Activated CD8-positive, alpha-beta memory T cell treated with anti-CD3 and anti-CD28 coated beads, Interleukin-2, amount 50 U/mL, for 24 hours (primary cell): ENCODE data around the gene WAS.
A peak's percentile ranks its signal among the peaks of the same experiment; 100 is the strongest.

ENCODE experiments used
- DNase-seq: peaks from one replicate; pipeline ENCODE4 v3.0.0-alpha.2; 2020; ENCODE audit errors: extremely low read depth

Gene WAS

DNA sequence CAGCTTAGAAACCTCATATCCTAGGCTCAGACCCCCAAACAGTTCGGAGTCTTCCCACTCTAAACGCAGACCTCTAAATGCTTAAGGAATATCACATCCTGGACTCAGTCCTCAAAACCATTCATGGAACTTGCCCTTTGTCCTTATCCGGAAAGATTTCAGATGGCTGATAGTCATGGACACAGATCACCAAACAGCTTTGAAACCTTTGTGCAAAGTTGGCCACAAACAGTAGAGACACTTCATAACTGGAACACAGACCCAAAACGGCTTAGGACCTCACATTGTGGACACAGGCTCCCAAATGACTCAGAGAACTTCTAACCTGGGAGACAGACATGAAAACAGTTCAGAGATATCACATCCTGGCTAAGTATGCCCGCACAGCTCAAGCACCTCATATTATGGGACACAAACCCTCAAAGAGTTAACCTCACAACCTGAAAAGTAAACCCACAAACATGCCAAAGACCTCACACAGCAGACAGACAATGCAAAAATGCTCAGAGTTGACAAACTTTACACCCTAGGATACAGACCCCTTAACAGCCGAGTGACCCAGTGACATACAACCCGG, 28.4 kb downstream of the WAS start:
- DNase-seq: no peak

DNA sequence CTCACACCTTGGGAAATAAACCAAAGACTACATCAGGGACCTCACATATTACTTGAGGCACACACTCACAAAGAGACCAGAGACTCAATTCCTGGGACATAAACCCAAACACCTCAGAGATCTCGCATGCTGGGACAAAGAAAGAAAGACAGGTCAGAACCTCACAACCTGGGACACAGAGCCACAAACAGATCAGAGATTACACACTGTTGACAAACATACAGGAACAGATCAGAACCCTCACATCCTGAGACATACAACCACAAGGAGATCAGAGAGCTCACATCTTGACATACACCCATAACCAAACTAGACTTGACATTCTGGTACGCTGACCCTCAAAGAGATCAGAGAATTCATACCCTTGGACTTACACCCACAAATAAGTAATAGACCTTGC, 30.2 kb downstream of the WAS start:
- no peak for DNase-seq

- no peak for DNase-seq
These were observed 31.0 kb downstream of the WAS start for GRCh38 chrX:48714573-48714972.

DNA sequence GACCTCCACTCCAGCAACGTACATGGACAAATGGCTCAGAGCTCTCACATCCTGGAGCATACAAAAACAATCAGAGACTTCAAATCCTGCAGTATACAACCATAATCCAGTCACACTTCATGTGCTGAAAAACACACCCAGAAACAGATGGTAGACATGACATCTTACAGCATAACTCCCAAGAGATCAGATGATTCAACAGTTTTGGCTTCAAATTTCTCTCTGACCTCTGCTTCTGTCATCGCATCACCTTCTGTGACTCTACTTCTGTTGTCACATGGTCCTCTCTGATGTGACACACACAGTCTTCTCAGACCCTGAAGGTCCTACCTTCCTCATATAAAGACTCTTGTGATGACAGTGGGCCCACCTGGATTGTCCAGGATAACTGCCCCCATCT, 31.5 kb downstream of the WAS start:
- DNase-seq: no peak

DNA sequence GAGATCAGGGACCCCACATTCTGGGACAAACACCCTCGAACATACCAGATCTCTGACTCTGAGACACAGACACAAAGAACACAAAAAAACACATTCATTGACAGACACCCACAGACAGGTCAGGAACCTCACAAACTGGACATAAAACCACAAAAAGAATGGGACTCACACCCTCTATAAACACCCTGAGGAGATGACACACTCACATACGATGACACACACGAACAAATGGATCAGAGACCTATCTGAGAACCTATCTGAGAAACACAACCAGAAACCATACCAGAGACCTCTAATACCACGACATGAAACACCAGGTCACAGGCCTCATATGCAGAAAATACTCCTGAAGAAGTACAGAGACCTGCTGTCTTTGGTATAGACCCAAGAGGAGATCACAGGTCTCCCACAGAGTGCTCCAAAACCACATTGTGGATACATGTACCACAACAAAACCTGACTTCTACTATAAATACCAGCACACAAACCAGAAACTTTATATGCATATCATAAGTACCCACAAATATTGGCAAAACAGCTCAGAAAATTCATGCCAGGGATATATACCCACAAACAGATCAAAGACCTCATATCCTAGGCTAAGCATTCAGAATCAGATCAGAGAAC, 32.4 kb downstream of the WAS start:
- DNase-seq: no peak

GRCh38 chrX:48719958-48720357, 36.4 kb downstream of the WAS start:
- DNase-seq: no peak

DNA sequence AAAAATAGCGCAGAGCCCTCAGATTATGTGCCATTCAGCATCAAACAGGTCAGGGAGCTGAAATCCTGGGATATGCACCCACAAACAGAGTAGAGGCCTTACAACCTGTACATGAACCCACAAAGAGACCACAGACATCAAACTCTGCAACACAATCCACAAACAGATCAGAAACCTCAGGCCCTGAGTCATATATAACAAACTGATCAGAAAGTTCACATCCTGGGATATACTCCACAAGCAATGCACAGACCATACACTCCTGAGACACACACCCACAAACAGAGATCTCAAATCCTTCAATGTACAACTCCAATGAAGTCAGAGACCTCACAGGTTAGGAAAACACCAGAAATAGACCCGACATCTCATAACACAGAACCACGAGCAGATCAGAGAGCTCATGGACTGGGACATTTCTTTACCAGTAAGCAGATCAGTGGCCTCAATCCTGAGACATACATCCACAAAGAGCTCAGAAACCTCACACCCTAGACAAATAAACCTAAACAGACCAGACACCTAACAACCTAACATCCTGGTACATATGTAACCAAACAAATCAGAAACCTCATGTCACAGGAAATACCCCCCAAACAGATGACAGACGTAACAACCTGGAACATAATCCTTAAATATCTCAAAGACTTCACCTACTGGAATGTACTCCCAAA, 37.1 kb downstream of the WAS start:
- no peak for DNase-seq

DNA sequence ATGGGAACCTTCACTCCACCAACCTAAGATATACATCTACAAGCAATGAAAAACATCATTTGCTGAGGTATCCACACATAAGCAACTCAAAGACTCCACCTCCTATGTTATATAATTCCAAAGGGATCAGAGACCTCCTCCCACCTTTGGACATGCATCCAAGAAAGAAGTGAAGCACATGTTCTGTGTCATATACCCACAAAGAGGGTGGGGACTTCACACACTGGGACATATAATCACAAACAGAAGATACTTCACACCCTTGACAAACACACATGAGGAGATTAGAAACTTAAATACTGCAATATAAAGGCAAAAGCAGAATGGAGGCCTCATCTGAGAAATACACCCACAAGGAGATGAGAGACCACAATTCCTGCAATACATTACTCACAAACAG, 38.3 kb downstream of the WAS start:
- no peak for DNase-seq

- DNase-seq: no peak
These were observed 43.0 kb downstream of the WAS start for GRCh38 chrX:48726596-48726995.

- no peak for DNase-seq
These were observed 45.1 kb downstream of the WAS start for GRCh38 chrX:48728653-48729052.

DNA sequence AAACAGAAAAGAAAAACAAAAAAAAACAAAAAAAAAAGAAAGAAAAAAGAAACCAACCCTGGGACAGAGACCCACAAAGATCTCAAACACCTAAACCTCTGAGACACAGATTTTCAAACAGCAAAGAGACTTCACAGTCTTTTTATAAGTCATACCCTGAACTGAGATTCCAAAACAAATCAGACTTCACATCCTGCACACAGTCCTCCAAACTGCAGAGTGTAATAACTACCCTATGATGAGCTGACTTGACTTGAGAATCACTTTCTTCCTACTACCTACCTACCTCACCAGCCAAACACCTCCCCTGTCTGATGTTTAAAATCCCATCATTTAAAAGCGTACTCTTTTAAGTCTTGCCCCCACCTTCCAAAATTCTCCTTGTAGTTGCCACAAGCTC, 52.7 kb downstream of the WAS start:
- no peak for DNase-seq

DNA sequence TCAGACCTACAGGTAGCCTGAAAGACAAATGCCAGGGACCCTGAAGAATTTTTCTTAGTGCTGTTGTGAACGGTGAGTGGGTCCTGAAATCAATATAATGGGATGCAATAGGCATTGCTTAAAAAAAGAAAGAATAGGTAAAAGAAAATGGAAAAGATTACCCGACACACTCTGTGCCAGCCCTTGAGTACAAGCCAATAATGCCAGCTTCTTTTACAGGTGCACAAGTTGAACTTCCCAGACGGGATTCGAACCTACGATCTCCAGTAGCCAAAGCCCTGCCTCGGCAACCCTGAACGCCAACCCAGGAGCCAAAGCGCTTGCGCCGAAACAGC, 53.2 kb downstream of the WAS start:
- no peak for DNase-seq

- DNase-seq: peak; percentile 61
These were observed 53.8 kb downstream of the WAS start for GRCh38 chrX:48737213-48737938.

GRCh38 chrX:48737940-48738339, 54.3 kb downstream of the WAS start:
- DNase-seq: no peak
